Astrocyte of the spinal cord (primary cell): Measurements from ENCODE around the gene SMC3.

ENCODE experiments used
- DNase-seq: peaks from one replicate; pipeline ENCODE4 v3.0.0; 2011; ENCODE audit warnings: low read depth, low spot score
- H3K4me3 ChIP-seq: 2 replicates; pipeline ENCODE4 v1.5.1; 2011; ENCODE audit warnings: low read depth, mild to moderate bottlenecking, low read length, moderate library complexity
- in situ Hi-C: cut with HindIII; loops from 2 replicates; pipeline ENCODE4 v1.10.0; 2017; ENCODE audit warnings: low sequenced_read_pairs
- TF ChIP-seq, protein P1 (sequence below): IDR thresholded peaks from 2 replicates; pipeline ENCODE4 v1.5.1; 2012; ENCODE audit warnings: low read depth, mild to moderate bottlenecking, low read length, inconsistent platforms

Gene SMC3

DNA sequence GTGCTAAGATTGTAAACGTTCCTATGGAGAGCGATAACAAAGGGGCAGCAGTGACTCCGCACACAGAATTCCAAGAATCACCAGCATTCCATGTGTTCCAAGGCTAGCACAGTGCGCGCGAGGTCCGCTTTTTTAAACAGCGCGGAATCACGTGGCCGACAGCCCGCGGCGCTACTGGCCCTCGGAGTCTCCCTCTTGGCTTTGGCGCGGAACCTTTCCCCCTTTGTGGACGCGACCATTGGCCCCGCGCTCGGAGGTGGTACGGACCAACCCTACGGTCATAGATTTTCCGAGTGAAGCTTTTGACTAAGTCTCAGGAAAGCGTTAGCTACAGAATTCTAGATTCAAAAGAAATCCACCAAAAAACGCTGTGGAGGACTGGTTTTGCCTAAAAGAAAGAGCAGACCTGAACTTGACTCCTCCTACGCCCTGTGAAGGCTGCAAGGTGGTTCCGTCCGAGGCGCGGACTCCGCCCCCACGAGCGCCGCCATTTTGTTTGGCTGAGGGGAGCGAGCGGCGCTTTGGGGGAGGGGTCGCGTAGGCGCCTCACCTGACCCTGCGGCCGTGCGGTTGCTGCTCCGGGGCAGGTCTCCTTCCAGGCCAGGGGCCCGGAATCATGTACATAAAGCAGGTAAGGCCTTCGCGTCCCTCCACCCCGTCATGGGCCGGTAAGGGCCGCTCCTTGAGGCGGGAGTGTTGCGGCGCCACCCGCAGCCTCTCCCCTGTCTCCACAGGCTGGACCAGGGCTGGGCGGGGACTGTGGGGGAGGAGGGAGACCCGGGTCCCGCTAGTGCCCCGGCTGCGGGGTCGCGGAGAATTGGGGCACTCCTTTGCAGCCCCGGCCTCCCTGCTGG is at the start of gene SMC3:
SMC3 (plus strand) TSS at position 495 of the 854 bp plus-strand sequence; CDS start at position 617, 122 bp downstream.
- H3K4me3 ChIP-seq = peak within 1 kb of the TSS; percentile 78
- TF ChIP-seq, protein P1, sequence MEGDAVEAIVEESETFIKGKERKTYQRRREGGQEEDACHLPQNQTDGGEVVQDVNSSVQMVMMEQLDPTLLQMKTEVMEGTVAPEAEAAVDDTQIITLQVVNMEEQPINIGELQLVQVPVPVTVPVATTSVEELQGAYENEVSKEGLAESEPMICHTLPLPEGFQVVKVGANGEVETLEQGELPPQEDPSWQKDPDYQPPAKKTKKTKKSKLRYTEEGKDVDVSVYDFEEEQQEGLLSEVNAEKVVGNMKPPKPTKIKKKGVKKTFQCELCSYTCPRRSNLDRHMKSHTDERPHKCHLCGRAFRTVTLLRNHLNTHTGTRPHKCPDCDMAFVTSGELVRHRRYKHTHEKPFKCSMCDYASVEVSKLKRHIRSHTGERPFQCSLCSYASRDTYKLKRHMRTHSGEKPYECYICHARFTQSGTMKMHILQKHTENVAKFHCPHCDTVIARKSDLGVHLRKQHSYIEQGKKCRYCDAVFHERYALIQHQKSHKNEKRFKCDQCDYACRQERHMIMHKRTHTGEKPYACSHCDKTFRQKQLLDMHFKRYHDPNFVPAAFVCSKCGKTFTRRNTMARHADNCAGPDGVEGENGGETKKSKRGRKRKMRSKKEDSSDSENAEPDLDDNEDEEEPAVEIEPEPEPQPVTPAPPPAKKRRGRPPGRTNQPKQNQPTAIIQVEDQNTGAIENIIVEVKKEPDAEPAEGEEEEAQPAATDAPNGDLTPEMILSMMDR = no peak
- in situ Hi-C loops = loop anchor here (25.0 kb wide), 1 partner anchor 255 kb away; the partner anchor contains the start of gene SMNDC1
- peak; percentile 96 for DNase-seq

DNA sequence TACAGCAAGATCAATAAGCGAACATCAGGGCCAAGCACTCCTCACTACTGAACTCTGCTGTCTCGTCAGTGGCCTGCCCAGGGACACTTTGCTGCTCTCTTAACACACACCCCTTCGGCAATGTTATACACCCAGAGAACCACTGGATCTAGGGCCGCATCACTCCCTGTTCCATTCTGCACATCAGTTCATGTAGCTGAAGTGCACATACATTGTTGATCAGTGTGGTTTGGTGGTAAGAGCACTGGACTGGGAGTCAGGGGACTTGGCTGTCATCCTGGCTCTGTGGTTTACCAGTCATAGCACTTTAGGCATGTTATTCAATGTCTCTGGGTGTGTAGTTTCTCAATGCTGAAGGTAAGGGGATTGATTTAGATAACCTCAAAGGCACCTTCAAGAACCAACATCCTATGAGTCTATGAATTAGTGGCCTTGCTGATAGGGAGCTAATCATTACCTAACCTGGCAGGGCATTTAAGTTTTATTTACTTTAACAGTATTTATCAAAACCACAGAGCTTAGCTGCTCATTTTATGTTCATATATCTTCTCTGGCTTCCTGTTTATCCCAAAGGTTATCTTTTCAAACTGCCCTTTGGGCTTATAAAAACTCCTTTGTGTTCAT is 45.0 kb upstream of the SMC3 start:
- TF ChIP-seq, protein P1 = no peak
- DNase-seq = peak; percentile 60
- H3K4me3 ChIP-seq = no peak overlapping the region
- in situ Hi-C loops = no loop called here

DNA sequence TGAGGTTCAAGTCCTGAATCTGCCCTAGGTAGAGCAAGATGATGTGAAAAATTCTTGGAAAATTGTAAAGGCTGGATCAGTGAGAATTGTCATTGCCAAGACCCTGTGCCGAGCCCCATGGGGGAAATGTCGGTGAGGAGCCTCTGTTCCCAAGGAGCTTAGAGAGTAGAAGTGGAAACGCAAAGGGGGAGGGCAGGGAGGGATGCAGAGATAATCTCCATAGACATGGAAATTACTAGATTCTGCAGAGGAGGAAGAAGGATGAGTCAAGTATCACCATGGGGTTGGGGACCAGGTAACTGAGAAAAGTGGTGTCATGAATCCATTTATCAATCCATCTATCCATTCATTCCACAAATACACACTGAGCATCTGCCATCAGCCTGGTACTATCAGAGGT is 43.8 kb upstream of the SMC3 start:
- TF ChIP-seq, protein P1 = no peak
- no peak for DNase-seq
- H3K4me3 ChIP-seq = no peak overlapping the region
- in situ Hi-C loops = no loop called here

DNA sequence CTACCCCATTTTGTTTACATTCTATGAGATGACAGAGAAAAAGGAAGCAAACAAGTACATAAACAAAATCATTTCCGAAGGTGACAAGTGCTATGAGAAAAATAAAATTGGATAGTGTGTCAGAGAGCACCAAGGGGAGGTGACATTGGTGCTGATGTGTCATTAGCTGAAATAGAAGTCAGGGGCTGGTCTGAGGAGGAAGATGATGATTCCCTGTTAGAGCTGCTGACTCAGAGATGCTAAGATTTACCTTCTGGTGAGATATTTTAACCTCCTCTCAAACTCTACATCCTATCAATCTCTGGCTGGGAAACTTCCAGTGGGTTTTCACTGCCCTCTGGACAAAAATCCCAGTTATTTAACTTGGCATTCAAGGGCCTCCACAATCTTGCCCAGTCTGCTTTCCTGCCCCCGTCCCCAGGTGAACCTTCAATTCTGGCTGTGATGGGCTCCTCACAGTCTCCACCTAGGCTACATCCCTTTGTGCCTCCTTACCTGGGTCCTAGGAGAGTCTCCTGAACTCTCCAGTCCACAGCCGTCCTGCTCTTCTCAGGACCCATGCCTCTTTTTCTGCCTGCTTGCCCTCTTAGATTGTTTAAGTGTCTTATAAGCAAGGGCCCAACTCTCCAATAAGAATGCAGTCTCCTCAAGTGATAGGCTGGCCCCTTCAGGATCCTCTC is 43.2 kb upstream of the SMC3 start:
- TF ChIP-seq, protein P1 = no peak
- H3K4me3 ChIP-seq = no peak overlapping the region
- no peak for DNase-seq
- in situ Hi-C loops = no loop called here

DNA sequence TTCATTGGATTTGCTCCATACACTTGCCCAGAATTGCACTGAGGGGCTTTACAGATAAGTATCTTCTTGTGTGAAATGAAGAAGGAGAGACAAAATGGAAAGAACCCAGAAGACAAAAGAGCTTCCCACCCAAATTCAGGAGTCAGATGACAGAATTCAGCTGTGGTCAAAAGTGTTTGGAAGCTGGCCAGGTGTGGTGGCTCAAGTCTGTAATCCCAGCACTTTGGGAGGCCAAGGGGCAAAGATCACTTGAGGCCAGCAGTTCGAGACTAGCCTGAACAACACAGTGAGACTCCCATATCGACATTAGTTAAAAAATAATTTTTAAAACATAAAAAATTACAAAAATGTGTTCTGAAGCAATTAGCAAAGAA is 42.6 kb upstream of the SMC3 start:
- TF ChIP-seq, protein P1 = no peak
- in situ Hi-C loops = no loop called here
- no peak for DNase-seq
- no peak overlapping the region for H3K4me3 ChIP-seq
